Measurements from ENCODE around the gene DNAJC1. TPM values are rescaled to one million over a fixed set of nuclear protein-coding genes. Genes with fewer than 3 reads are reported as not detected.
A peak's percentile ranks its signal among the peaks of the same experiment; 100 is the strongest.
"Not testable (repeated sequence)": the region's sequence is repeated elsewhere in the genome, so short reads cannot be mapped to it uniquely, and the experiment has no call there.

The DNAJC1 gene
- total RNA-seq, 1 donor from 2014 or later: 12.0 TPM

- H3K27me3 ChIP-seq (ENCODE audit: low read depth): no peaks in the 10 kb centered on the region
- no peak overlapping the region for H3K27ac ChIP-seq (replicated peaks)
- H3K36me3 ChIP-seq: no peaks in the 10 kb centered on the region
- peak overlapping the region; percentile 2 for H3K4me3 ChIP-seq
- intact Hi-C loops (cut with micrococcal nuclease): no loop called here
- TF ChIP-seq CTCF (IDR thresholded peaks at IDR 0.05; ENCODE audit: borderline replicate concordance): no peak
- DNase-seq: no peak
- H3K9me3 ChIP-seq (replicated peaks): no peaks in the 10 kb centered on the region
- H3K4me1 ChIP-seq: peaks cover 11% of the 10 kb centered on the region
These were observed 39.2 kb upstream of the DNAJC1 start for GRCh38 chr10:22042557-22043326.

DNA sequence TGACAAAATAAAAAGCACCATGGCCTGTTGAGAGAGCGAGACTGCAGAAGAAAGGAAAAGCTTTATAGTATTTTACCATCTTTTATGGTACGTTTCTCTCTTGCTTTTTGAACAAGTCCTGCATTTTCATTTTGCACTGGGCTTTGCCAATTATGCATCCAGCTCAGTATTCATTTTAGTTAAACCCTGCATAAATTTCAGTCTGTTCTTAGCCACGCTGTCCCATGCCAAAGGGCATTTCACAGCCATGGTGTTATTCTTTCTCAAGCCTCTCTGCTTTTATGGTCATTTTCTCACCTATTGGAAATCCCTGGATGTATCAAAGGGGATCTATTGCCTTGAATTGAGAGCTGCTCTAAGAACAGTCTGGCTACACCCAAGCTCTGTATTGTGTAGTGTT is 30.8 kb upstream of the DNAJC1 start:
- Histone ChIP-seq H3K4me1 (no peaks in the 10 kb centered on the region), H3K4me3 (no peak overlapping the region), H3K9me3 (replicated peaks) (peaks cover 13% of the 10 kb centered on the region), H3K27ac (replicated peaks) (no peak overlapping the region), H3K36me3 (no peaks in the 10 kb centered on the region), H3K27me3 (ENCODE audit: low read depth) (no peaks in the 10 kb centered on the region)
- no peak for DNase-seq
- intact Hi-C loops (cut with micrococcal nuclease): no loop called here
- no peak for TF ChIP-seq CTCF (IDR thresholded peaks at IDR 0.05; ENCODE audit: borderline replicate concordance)

DNA sequence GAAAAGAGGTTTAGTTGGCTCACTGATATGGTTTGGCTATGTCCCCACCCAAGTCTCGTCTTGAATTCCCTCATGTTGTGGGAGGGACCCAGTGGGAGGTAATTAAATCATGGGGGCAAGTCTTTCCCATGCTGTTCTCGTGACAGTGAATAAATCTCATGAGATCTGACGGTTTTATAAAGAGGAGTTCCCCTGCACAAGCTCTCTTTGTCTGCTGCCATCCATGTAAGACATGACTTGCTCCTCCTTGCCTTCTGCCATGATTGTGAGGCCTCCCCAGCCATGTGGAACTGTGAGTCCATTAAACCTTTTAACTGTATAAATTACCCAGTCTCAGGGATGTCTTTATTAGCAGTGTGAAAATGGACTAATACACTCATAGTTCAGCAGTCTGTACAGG is 28.7 kb upstream of the DNAJC1 start:
- H3K9me3 ChIP-seq (replicated peaks): peaks cover 13% of the 10 kb centered on the region
- H3K27me3 ChIP-seq (ENCODE audit: low read depth); intact Hi-C loops (cut with micrococcal nuclease); H3K4me3 ChIP-seq; H3K27ac ChIP-seq (replicated peaks); H3K36me3 ChIP-seq; H3K4me1 ChIP-seq; DNase-seq: not testable (repeated sequence)

DNA sequence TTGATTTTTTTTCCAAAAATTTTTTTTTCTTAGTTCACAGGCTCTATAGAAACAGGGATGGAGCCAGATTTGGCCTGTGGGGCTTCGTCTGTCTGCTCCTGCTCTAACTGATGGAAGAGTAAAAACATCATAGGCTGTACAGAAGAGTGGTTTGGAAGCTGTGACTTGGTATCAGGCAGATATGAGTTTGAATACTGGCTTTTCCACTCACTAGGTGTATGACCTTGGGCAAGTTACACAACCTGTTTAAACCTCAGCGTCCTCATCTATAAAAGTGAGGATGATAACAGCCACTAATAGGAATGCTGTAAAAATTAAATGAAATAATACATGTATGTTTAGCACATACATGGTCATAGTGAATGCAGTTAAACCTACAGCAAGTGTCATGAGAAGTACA is 26.9 kb upstream of the DNAJC1 start:
- H3K4me3 ChIP-seq: no peak overlapping the region
- intact Hi-C loops (cut with micrococcal nuclease): no loop called here
- DNase-seq: no peak
- no peaks in the 10 kb centered on the region for H3K27me3 ChIP-seq (ENCODE audit: low read depth)
- H3K9me3 ChIP-seq (replicated peaks): peaks cover 6% of the 10 kb centered on the region
- no peaks in the 10 kb centered on the region for H3K36me3 ChIP-seq
- TF ChIP-seq CTCF (IDR thresholded peaks at IDR 0.05; ENCODE audit: borderline replicate concordance): no peak
- no peaks in the 10 kb centered on the region for H3K4me1 ChIP-seq
- no peak overlapping the region for H3K27ac ChIP-seq (replicated peaks)

DNA sequence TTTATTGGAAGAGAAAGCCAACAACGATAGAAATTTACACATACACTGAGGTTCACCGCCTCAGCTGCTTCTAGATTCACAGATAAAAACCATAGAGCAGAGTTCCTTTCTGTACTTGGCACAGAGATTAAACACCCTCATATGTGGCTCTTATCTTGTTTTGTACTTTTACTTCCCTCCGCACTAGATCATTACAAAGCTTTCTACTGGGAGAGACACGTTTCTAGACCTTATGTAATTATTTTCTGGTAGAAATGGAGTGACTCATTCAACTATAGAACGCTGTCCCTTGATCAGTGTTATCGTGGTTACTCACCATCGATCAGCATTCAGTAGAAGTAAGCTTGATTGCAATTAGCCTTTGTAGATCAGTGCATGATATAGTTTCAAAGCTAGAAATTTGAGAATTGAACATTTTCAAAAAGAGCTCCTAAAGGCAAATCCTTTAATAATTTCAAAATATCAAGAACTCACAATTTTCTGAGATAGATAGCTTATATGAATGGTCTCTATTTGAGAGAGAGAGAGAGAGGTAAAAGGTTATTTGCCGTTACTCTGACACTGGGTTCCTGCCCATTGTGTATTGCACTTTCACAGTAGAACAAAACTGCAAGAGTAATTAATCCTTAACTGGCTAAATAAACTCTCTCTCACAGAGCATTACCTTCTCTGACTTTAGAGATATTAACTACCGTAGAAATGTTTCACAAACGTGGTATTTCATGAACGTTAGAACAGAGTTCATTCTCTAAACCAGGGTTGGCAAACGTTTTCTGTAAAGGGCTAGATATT is 26.1 kb upstream of the DNAJC1 start:
- intact Hi-C loops (cut with micrococcal nuclease): no loop called here
- no peak for DNase-seq
- no peaks in the 10 kb centered on the region for H3K36me3 ChIP-seq
- TF ChIP-seq CTCF (IDR thresholded peaks at IDR 0.05; ENCODE audit: borderline replicate concordance): no peak
- no peaks in the 10 kb centered on the region for H3K4me1 ChIP-seq
- no peak overlapping the region for H3K27ac ChIP-seq (replicated peaks)
- H3K4me3 ChIP-seq: no peak overlapping the region
- no peaks in the 10 kb centered on the region for H3K9me3 ChIP-seq (replicated peaks)
- H3K27me3 ChIP-seq (ENCODE audit: low read depth): no peaks in the 10 kb centered on the region
